GM19468 (cell line): Measurements from ENCODE around the gene ASB1.

ENCODE experiments used
- ATAC-seq: cut with Tn5 transposase; IDR thresholded peaks from one replicate; pipeline ENCODE4 v1.9.1; 2021; ENCODE audit warnings: mild to moderate bottlenecking, moderate library complexity, moderate number of reproducible peaks; ENCODE audit not compliant: unreplicated experiment; ENCODE audit errors: extremely low read depth

Gene ASB1

DNA sequence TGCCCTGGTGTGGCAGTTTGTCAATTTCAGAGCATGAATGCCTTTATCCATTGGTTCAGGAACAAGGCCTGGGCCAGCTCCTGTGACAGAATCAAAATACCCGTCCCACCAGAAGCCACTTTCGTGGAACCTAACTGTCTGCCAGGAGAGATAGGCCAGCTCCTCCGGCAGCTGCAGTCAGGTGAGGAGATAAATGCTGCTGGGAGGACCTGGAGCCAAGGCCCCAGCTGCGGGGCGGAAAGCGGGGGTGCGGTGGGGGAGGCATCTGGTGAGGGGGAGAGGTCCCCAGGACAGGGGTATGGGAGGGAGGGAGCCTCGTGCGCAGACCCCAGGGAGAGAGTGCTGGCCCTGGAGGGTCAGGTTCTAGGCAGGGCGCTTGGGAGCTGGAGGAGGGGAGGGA is 4.4 kb upstream of the ASB1 start:
- ATAC-seq, result no peak

DNA sequence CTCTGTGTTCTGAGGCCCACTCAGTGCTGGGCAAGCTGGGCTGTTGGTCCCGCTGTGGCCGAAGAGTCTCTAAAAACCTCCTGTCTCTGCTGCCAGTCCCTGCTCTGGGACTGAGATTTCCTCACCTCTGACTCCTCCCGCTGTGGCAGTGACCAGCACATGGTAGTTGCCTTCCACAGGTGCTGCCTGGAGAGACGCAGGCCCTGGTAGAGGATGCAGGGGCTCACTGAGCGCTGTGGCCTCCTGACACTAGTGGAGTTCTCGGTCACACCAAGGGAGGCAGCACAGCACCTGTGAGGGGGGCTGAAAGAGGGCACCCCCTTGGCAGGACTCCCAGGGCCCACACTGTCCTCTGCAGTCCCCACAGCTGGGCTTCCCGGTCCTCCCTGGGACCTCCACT is 3.8 kb upstream of the ASB1 start:
- ATAC-seq, result no peak

DNA sequence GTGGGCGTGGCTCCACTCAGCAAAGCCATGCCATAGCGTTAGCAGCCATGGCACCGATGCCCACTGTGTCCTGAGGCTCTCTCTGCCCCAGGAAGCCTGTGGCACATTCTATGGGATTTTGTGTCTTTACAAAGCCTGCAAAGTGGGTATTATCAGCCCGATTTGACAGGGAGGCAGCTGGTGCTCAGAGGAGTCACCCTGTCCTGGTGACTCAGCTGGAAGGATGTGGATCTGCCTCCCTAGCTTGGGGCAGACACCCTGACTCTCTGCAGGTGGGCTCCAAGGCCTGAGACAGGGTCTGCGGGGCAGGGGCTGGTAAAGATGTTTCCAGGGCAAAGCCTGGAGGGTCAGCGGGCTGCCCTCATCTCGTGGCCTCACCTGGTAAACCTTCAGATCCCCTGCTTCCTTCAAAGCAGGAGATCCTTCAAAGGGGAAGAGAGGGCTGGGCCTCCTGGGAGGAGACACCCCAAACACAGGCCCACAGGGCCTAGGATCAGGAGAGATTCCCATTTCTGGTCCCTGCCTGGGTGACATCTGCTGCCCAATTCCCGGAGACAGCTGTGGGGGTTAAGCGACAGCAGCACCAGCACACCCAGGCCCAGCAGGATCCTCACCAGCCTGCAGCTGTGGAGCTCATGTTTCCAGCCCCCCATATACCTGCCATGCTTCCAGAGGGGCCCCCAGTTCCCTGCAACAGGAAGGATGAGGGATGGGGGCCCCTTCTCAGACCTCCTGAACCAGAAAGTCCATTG is 3.0 kb upstream of the ASB1 start:
- no peak for ATAC-seq

- no peak for ATAC-seq
Measured at GRCh38 chr2:238424313-238424700, 2.4 kb upstream of the ASB1 start.

DNA sequence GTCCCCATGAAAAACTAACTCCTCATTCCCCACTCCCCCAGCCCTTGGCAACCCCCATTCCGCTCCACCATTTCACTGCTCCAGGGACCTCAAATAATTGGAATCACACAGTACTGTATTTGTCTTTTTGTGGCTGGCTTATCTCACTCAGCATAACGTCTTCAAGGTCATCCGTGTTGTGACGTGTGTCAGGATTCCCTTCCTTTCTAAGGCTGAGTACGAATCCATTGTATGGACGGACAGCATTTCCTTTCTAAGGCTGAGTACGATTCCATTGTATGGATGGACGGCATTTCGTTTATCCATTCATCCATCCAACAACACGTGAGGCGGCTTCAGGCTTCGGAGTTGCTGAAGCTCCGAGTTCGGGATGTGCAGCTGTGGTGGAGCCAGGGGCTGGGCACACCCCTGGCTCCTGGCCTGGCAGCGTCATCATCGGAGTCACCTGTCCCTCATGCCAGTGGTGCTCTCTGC is 1.2 kb upstream of the ASB1 start:
- no peak for ATAC-seq

DNA sequence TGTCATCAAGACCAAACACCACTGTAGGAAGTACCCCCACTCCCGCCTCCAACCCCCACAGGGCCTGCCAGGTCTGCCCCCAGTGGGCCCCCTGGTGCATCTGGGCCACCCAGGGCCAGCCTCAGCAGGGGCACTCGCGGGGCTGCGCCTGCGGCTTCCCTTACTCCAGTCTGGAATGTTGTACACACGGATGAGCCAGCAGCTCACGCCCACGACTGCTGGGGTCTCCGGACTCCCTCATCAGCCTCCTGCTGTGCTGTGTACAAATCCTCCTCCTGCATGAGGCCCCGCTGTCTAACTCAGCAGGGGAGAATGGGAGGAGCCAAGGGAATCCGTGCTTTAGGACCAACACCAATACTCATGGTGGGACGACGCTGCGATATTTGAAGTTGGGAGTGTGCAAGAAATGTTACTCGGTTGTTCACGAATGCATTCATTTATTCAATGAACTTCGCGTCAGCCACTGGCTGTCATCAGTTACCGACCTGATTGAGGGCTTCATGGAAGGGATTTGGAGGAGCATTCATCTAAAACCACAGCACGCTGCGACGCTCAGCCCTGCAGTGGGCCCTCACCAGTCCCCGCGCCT is 654 bp upstream of the ASB1 start:
- ATAC-seq, result no peak

- no peak for ATAC-seq
Measured at GRCh38 chr2:238427435-238428162, 872 bp downstream of the ASB1 start.

DNA sequence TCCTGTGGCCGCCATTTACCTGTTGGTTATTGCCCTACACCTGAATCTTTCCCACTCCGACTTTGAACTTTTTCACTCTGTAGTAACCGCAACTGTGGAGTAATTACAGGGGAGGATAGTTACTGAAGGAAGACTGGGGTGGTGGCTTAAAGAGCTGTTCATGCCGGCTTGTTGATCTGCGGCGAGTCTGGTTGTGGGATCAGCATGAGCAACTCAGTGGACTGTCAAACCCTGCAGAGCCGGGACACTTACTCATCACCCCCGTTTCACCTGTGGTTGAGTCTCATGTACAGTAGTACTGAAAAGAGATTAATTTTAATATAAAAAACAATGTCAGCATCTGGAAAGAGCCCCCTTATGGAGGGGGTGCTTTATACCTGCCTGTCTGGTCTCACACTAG is 2.1 kb downstream of the ASB1 start:
- ATAC-seq, result no peak

DNA sequence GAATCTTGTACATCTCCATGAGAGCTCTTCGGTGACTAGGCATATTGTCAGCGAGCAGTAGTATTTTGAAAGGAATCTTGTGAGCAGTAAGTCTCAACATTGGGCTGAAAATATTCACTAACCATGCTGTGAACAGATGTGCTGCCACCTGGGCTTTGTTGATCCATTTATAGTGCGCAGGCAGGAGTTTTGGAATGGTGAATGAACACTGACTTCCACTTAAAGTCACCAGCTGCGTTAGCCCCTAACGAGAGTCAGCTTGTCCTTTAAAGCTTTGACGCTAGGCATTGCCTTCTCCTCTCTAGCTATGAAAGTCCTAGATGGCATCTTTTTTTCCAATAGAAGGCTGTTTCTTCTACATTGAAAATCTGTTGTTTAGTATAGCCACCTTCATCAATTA is 4.1 kb downstream of the ASB1 start:
- ATAC-seq, result no peak

DNA sequence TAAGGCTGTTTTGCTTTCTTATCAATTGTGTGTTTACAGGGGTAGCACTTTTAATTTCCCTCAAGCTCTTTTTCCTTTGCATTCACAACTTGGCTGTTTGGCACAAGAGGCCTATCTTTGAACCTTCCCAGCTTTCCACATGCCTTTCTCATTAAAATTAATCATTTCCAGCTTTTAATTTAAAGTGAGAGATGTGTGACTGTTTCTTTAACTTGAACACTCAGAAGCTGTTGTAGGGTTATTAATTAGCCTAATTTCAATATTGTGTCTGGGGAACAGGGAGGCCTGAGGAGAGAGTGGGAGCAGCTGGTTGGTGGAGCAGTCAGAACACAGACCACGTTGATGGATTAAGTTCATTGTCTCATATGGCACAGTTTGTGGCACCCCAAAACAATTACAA is 4.7 kb downstream of the ASB1 start:
- ATAC-seq, result no peak

GRCh38 chr2:238433300-238433915 is 6.7 kb downstream of the ASB1 start:
- ATAC-seq, result no peak

GRCh38 chr2:238433941-238434845 is 7.5 kb downstream of the ASB1 start:
- ATAC-seq, result no peak

- ATAC-seq, result no peak
Measured at GRCh38 chr2:238434846-238435751, 8.4 kb downstream of the ASB1 start.

GRCh38 chr2:238435752-238436096 is 9.0 kb downstream of the ASB1 start:
- ATAC-seq, result no peak

DNA sequence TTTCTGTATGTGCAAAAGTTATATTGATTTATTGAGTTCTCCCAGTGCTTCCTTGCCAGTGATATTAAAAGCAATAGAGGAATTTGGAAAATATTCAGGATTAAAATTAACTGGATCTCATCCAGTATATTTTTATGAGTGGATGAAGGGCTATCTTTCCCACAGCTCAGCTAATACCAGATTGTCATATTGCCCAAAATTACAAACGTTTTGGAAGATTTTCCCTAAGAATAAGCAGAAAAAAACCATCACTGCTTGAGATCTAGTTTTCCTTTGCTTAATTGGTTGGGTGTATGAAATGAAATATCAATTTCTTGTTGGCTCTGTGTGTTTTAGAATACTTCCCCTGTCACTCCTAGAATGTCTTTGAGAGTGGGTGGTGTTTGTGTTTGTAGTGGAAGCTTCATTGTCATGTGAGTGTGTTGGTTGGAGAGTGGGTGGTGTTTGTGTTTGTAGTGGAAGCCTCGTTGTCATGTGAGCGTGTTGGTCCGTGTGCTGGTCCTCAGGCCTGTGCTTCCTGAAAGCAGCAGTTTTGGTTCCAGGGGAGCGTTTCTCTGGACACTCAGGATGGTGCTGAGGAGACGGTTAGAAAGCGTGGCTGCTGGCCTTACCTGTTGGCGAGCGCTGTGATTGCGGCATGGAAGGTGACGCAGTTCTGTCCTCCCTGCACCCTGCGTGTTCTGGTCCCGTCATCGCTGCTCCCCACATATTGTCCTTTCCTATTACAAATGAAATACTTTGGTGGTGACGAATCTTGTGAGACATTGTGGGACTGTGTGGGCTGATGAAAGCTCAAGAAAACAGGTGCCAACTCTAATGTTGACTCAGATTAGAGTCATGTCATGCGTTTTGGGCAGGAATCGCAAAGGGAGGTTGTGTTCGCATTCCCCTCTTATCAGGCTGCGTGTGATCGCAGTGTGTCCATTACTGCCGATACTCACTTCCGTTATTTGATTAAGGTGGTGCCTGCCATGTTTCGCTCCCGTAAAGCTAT is 12.4 kb downstream of the ASB1 start:
- ATAC-seq, result no peak

DNA sequence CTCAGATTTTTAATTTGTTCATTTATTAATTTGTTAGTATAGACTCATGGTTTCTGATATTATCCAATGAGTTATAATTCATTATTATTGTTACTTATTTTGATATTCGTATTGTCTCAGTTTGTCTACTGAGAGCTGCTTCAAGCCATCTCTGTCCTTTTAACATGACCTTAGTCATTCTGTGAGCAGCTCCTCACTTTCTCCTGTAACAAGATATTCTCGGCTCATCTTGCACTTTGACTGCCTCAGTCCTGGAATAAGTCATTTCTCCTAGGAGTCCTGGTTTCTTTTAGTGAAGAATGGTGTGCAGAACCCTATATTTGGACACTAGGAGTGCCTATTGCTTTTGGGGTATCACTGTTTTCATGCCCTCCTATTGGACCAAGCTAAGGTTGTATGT is 13.2 kb downstream of the ASB1 start:
- ATAC-seq, result no peak

DNA sequence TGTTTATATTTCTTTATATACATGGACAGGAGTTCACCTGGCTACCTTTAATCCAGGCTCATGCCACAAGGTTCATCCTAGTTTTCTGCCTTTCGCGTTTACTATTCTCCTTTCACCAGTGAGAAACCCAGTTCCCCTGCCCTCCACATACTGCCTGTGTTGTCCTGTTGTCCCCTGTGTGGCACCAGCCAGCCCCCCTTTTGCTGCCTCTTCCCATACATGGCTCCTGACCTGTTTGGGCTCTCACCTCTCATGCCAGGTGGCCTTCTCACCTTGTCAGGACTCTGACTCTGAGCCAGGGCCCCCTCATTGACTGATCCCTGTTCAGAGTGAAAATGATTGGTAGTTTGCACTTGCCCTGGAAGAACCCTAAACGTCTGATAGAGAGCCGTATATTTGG is 13.6 kb downstream of the ASB1 start:
- no peak for ATAC-seq

DNA sequence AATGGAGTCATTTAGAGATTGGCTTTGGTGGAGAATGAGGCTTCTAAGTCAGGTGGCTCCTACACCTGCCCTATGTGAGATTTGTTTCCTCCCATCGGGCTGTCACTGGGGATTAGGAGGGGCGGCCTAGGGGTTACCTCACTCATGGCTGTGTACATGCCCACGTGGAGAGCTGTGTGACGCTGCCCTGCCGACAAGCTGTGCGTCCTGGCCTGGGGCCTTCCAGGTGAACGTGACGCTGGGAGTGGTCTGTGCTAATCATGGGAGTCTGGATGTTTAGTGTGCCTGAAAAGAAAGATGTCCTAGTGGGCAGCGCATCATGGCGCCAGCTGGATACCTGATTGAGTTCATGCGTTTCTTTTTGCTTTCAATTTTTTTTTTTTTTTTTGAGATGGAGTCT is 14.0 kb downstream of the ASB1 start:
- ATAC-seq, result no peak
